ENCODE measurements around the gene LY6G6D. TPM values are rescaled to one million over a fixed set of nuclear protein-coding genes. Genes with fewer than 3 reads are reported as not detected.

LY6G6D gene
- total RNA-seq, 1 experiment from 2014 or later = not detected

DNA sequence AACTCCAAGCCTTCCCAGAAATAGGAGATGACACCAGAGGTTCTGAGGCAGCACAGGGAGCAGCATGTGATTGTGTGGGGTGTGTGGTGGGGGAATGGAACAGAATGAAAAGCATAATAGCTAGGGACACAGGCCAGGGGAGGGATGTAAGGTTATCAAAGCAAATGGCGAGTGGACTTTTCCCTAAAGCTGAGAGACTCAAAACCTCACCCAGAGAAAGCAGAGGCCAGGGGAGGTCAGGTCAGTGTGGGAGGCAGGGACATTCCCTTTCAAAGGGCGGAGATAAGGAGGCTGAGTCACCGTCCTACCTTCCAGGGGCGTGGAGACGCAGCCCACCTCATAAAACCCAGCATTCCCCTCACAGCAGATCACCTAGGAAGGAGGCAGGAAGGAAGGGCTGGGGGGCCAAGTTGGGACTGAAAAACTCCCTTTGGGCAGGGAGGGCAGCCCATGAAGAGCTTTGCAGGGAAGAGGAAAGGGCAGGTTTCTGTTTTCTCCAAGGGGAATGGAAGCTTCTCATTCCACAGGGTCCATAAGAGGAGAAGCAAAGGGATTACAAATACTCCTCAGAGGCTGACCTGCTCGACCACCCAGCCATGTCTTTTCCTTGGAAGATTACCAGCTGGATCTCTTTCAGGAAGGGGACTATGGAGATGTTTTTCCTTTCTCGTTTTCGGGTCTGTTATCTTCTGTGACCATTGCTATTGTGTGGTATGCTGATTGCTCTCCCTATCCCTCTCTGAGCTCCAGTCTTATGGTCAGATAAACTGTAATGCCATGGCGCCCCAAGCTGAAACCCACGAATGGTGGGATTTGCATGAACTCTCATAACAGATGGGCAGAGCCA, 24.7 kb upstream of the LY6G6D start:
- ChIA-PET CTCF (interaction anchor here (0.8 kb wide), 1 partner anchor 140 kb away, joined by 3 read pairs; no protein-coding TSS in a partner anchor), POLR2A (ENCODE audit: unreplicated experiment) (interaction anchor here (0.6 to 0.7 kb wide), 2 partner anchors 32 to 1095 kb away, joined by 3 to 7 read pairs; no protein-coding TSS in a partner anchor)
- no peaks in the 10 kb centered on the region for H3K27me3 ChIP-seq (ENCODE audit: low read length)
- no peak overlapping the region for H2AFZ ChIP-seq (ENCODE audit: low read length)
- DNase-seq (no peak), ATAC-seq (peak; percentile 35)
- peaks cover 8% of the 10 kb centered on the region; the same call in 1 of the 2 replicates for H3K36me3 ChIP-seq (ENCODE audit: low read depth, low read length)
- H3K9me2 ChIP-seq (replicated peaks; ENCODE audit: low read length) = no peaks in the 10 kb centered on the region
- no TSS peak for BruUV-seq (replicated peaks)
- no peak for TF ChIP-seq EZH2phosphoT487 (IDR thresholded peaks at IDR 0.05; ENCODE audit: borderline replicate concordance, low read length)
- no peak for TF ChIP-seq EZH2 (IDR thresholded peaks at IDR 0.05; ENCODE audit: low read length, unreplicated experiment)
- TF ChIP-seq, protein P1, sequence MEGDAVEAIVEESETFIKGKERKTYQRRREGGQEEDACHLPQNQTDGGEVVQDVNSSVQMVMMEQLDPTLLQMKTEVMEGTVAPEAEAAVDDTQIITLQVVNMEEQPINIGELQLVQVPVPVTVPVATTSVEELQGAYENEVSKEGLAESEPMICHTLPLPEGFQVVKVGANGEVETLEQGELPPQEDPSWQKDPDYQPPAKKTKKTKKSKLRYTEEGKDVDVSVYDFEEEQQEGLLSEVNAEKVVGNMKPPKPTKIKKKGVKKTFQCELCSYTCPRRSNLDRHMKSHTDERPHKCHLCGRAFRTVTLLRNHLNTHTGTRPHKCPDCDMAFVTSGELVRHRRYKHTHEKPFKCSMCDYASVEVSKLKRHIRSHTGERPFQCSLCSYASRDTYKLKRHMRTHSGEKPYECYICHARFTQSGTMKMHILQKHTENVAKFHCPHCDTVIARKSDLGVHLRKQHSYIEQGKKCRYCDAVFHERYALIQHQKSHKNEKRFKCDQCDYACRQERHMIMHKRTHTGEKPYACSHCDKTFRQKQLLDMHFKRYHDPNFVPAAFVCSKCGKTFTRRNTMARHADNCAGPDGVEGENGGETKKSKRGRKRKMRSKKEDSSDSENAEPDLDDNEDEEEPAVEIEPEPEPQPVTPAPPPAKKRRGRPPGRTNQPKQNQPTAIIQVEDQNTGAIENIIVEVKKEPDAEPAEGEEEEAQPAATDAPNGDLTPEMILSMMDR (conservative IDR thresholded peaks at IDR 0.05; ENCODE audit: low read depth, low read length) = no peak
- intact Hi-C loops (cut with micrococcal nuclease) = no loop called here
- no peaks in the 10 kb centered on the region for H4K20me1 ChIP-seq (ENCODE audit: low read length)
- no peaks in the 10 kb centered on the region for H3K9me3 ChIP-seq (ENCODE audit: low read length)
- no peak overlapping the region for H3K4me2 ChIP-seq (ENCODE audit: low read length)
- no peaks in the 10 kb centered on the region for H3K79me2 ChIP-seq (ENCODE audit: low read length)
- no peak overlapping the region for H3K27ac ChIP-seq (ENCODE audit: low read length)
- H3K4me1 ChIP-seq (ENCODE audit: insufficient read depth, low read length) = 0 out of 2 replicates have a peak, but pooled peaks cover 3% of the 10 kb centered on the region
- no peak overlapping the region for H3K9ac ChIP-seq (ENCODE audit: low read length)
- no peak overlapping the region for H3K4me3 ChIP-seq (ENCODE audit: low read length)
- H3F3A ChIP-seq (ENCODE audit: low read length, unreplicated experiment) = no peaks in the 10 kb centered on the region

DNA sequence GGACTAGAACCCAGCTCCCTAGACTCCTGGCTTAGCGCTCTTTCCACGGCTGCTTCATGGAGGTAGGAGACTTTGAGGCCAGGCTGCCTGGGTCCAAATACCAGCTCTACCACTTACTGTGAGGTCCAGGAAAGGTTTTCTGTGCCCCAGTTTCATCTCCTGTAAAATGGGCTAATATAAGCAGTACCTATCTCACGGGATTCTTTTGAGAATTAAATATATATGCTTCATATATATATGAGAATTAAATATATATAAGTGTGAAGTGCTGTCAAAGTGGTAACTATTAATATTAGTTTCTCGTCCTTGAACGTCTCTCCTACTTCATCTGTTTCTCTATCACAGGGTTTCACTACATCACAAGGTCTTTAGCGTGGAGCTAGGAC, 24.1 kb upstream of the LY6G6D start:
- CTCF ChIA-PET = no interaction called here
- H3K9ac ChIP-seq (ENCODE audit: low read length) = no peak overlapping the region
- no peak for ATAC-seq

More for the DNA sequence above, 24.1 kb upstream of the LY6G6D start:
- H3K79me2 ChIP-seq (ENCODE audit: low read length) = no peaks in the 10 kb centered on the region
- H3K36me3 ChIP-seq (ENCODE audit: low read depth, low read length) = peaks cover 8% of the 10 kb centered on the region; the same call in 1 of the 2 replicates
- H2AFZ ChIP-seq (ENCODE audit: low read length) = no peak overlapping the region
- H3K9me3 ChIP-seq (ENCODE audit: low read length) = no peaks in the 10 kb centered on the region
- H3K4me1 ChIP-seq (ENCODE audit: insufficient read depth, low read length) = 0 out of 2 replicates have a peak, but pooled peaks cover 3% of the 10 kb centered on the region
- no peak overlapping the region for H3K27ac ChIP-seq (ENCODE audit: low read length)
- DNase-seq = no peak
- no peaks in the 10 kb centered on the region for H3K27me3 ChIP-seq (ENCODE audit: low read length)
- H3K4me3 ChIP-seq (ENCODE audit: low read length) = no peak overlapping the region
- H3K9me2 ChIP-seq (replicated peaks; ENCODE audit: low read length) = no peaks in the 10 kb centered on the region
- TF ChIP-seq, protein P1 (conservative IDR thresholded peaks at IDR 0.05; ENCODE audit: low read depth, low read length) = no peak
- TF ChIP-seq EZH2phosphoT487 (IDR thresholded peaks at IDR 0.05; ENCODE audit: borderline replicate concordance, low read length) (no peak), EZH2 (IDR thresholded peaks at IDR 0.05; ENCODE audit: low read length, unreplicated experiment) (no peak)
- no peaks in the 10 kb centered on the region for H3F3A ChIP-seq (ENCODE audit: low read length, unreplicated experiment)
- no TSS peak for BruUV-seq (replicated peaks)
- intact Hi-C loops (cut with micrococcal nuclease) = no loop called here
- POLR2A ChIA-PET (ENCODE audit: unreplicated experiment) = no interaction called here
- H3K4me2 ChIP-seq (ENCODE audit: low read length) = no peak overlapping the region
- H4K20me1 ChIP-seq (ENCODE audit: low read length) = no peaks in the 10 kb centered on the region

Data from PC-3 (cell line).